ENCODE data around the gene SFTA2.

The SFTA2 gene

DNA sequence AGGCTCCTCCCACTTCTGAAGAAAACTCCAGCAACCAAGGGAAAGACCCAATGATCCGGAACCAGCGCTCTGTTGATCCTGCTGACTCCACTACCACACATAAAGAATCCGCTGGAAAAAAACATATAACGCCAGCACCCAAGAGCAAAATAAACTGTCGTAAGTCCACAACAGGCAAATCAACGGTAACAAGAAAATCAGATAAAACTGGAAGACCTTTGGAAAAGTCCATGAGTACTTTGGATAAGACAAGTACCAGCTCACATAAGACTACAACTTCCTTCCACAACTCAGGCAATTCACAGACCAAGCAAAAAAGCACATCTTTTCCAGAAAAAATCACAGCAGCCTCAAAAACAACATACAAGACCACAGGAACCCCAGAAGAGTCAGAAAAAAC, 16.8 kb upstream of the SFTA2 start:
- no peak overlapping the region for H3K4me2 ChIP-seq
- H3K4me1 ChIP-seq, result 0 out of 20 replicates have a peak, but pooled peaks cover 0 to 4% (median 0%) of the 10 kb centered on the region in 10 experiments
- no peaks in the 10 kb centered on the region for H3K36me3 ChIP-seq
- no peaks in the 10 kb centered on the region for H4K20me1 ChIP-seq
- peaks cover 0 to 29% (median 19%) of the 10 kb centered on the region in 11 experiments; a peak in 15 of 22 replicates for H3K9me3 ChIP-seq (replicated peaks in 1 of 11)
- H3K9ac ChIP-seq, result no peak overlapping the region
- H3K27me3 ChIP-seq, result peaks cover 0 to 11% (median 0%) of the 10 kb centered on the region in 11 experiments; a peak in 4 of 22 replicates
- no peak for TF ChIP-seq Cebpa-rat (IDR thresholded peaks at IDR 0.05)
- no peak overlapping the region for H3K27ac ChIP-seq
- H3K4me3 ChIP-seq, result no peak overlapping the region

DNA sequence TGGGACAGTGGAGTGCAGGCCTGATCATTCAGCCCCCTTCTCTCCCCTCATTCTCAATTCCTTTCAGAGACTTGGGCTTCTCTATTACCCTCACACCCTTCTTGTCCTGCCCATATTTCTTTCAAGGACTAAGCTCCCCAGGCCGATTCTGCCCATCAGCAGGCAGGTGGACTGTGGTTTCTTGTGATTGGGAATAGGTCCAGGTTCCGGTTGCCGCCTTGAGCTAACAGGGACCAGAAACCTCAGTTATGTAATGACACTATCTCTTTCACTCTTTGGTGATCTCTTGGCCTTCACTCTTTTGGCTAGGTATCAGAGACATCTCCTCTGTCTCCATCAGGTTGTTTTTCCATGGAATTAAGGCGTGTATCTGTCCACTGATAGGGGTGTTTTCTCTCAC, 15.3 kb upstream of the SFTA2 start:
- Histone ChIP-seq H3K9me3 (replicated peaks in 1 of 11) (peaks cover 0 to 29% (median 19%) of the 10 kb centered on the region in 11 experiments; a peak in 15 of 22 replicates), H4K20me1 (no peaks in the 10 kb centered on the region), H3K9ac (no peak overlapping the region), H3K36me3 (no peaks in the 10 kb centered on the region), H3K27me3 (0 out of 22 replicates have a peak, but pooled peaks cover 0 to 8% (median 0%) of the 10 kb centered on the region in 11 experiments), H3K4me1 (no peaks in the 10 kb centered on the region), H3K27ac (no peak overlapping the region), H3K4me2 (no peak overlapping the region), H3K4me3 (no peak overlapping the region)
- TF ChIP-seq Cebpa-rat (IDR thresholded peaks at IDR 0.05), result no peak

- Histone ChIP-seq H3K27me3 (no peaks in the 10 kb centered on the region), H4K20me1 (no peaks in the 10 kb centered on the region; a peak in 1 of 22 replicates), H3K4me2 (no peak overlapping the region), H3K27ac (no peak overlapping the region), H3K9me3 (replicated peaks in 1 of 11) (peaks cover 0 to 17% (median 7%) of the 10 kb centered on the region in 11 experiments; a peak in 12 of 22 replicates), H3K4me1 (no peaks in the 10 kb centered on the region), H3K4me3 (no peak overlapping the region), H3K9ac (no peak overlapping the region), H3K36me3 (no peaks in the 10 kb centered on the region)
- no peak for TF ChIP-seq Cebpa-rat (IDR thresholded peaks at IDR 0.05)
These were observed 13.3 kb upstream of the SFTA2 start for GRCh38 chr6:30945281-30945680.

DNA sequence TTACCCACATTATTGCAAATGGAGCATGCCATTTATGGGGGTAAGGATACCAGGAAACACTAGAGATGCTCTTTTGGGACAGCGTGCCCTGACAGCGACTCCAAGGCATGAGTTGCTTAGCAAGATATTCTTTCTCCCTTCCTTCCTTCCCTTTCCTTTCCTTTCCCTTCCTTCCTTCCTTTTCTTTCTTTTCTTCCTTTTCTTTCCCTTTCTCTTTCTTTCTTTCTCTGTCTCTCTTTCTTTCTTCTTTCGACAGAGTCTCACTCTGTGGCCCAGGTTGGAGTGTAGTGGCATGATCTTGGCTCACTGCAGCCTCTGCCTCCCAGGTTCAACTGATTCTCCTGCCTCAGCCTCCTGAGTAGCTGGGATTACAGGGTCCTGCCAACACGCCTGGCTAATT, 12.1 kb upstream of the SFTA2 start:
- Histone ChIP-seq H3K36me3 (no peaks in the 10 kb centered on the region), H3K4me3 (no peak overlapping the region), H4K20me1 (no peaks in the 10 kb centered on the region; a peak in 1 of 22 replicates), H3K27me3 (no peaks in the 10 kb centered on the region), H3K4me1 (peaks cover 0 to 6% (median 0%) of the 10 kb centered on the region in 10 experiments; a peak in 2 of 20 replicates), H3K27ac (no peak overlapping the region), H3K4me2 (no peak overlapping the region), H3K9me3 (replicated peaks in 1 of 11) (peaks cover 0 to 5% (median 0%) of the 10 kb centered on the region in 11 experiments; a peak in 2 of 22 replicates), H3K9ac (no peak overlapping the region)
- no peak for TF ChIP-seq Cebpa-rat (IDR thresholded peaks at IDR 0.05)

- no peak overlapping the region for H3K27ac ChIP-seq
- H3K4me3 ChIP-seq, result no peak overlapping the region
- H3K4me1 ChIP-seq, result peaks cover 0 to 8% (median 0%) of the 10 kb centered on the region in 10 experiments; a peak in 2 of 20 replicates
- H3K4me2 ChIP-seq, result no peak overlapping the region
- H3K27me3 ChIP-seq, result no peaks in the 10 kb centered on the region
- TF ChIP-seq Cebpa-rat (IDR thresholded peaks at IDR 0.05), result no peak
- H3K9ac ChIP-seq, result no peak overlapping the region
- no peaks in the 10 kb centered on the region; a peak in 1 of 22 replicates for H4K20me1 ChIP-seq
- no peaks in the 10 kb centered on the region for H3K36me3 ChIP-seq
- H3K9me3 ChIP-seq (replicated peaks in 1 of 11), result no peaks in the 10 kb centered on the region
These were observed 10.5 kb upstream of the SFTA2 start for GRCh38 chr6:30942338-30943060.

GRCh38 chr6:30940361-30940986, 8.5 kb upstream of the SFTA2 start, which contains the start of gene MUCL3:
TSS of gene MUCL3 (plus strand) at chr6:30940973. CDS start at chr6:30941000, 27 bp downstream.
- peak within 1 kb of the TSS in 1 of 11 experiments; percentile 42; a peak in 1 of 22 replicates for H3K4me2 ChIP-seq
- H4K20me1 ChIP-seq, result no peaks in the 10 kb centered on the region; a peak in 1 of 22 replicates
- H3K4me3 ChIP-seq, result no peak within 1 kb of the TSS
- no peak within 1 kb of the TSS for H3K27ac ChIP-seq
- no peaks in the 10 kb centered on the region for H3K9me3 ChIP-seq (replicated peaks in 1 of 11)
- no peaks in the 10 kb centered on the region for H3K36me3 ChIP-seq
- TF ChIP-seq Cebpa-rat (IDR thresholded peaks at IDR 0.05), result no peak
- H3K4me1 ChIP-seq, result peaks cover 0 to 8% (median 0%) of the 10 kb centered on the region in 10 experiments; a peak in 2 of 20 replicates
- no peak within 1 kb of the TSS for H3K9ac ChIP-seq
- no peaks in the 10 kb centered on the region for H3K27me3 ChIP-seq

DNA sequence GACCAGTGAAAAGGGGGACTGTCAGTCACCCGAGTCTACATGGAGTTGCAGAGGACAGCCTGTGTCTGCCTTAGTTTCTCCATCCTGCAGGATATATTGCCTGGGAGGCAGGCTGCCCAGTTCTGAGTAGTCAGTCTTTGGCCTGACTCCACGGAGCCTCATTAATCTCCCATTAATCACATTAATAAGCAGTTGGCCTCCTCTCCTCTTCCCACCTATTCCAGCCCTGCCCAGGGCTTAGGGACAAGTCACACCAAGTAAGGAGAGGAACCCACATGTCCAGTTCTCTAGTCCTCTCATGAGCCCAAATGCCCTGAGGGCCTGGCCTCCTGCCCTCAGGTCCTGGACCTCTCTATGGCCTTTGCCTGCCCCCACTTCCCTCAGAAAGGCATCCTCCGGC, 7.5 kb upstream of the SFTA2 start:
- Histone ChIP-seq H3K9me3 (replicated peaks in 1 of 11) (no peaks in the 10 kb centered on the region), H3K9ac (no peak overlapping the region), H3K27ac (no peak overlapping the region), H3K36me3 (no peaks in the 10 kb centered on the region), H3K4me2 (peak overlapping the region in 1 of 11 experiments; percentile 42; a peak in 2 of 22 replicates), H3K4me1 (peaks cover 0 to 8% (median 0%) of the 10 kb centered on the region in 10 experiments; a peak in 2 of 20 replicates), H3K27me3 (no peaks in the 10 kb centered on the region), H3K4me3 (no peak overlapping the region), H4K20me1 (no peaks in the 10 kb centered on the region; a peak in 1 of 22 replicates)
- TF ChIP-seq Cebpa-rat (IDR thresholded peaks at IDR 0.05), result no peak

- no peaks in the 10 kb centered on the region for H3K9me3 ChIP-seq (replicated peaks in 1 of 11)
- H3K27ac ChIP-seq, result no peak overlapping the region
- H4K20me1 ChIP-seq, result no peaks in the 10 kb centered on the region; a peak in 1 of 22 replicates
- H3K4me3 ChIP-seq, result no peak overlapping the region
- no peak for TF ChIP-seq Cebpa-rat (IDR thresholded peaks at IDR 0.05)
- no peaks in the 10 kb centered on the region for H3K27me3 ChIP-seq
- H3K4me1 ChIP-seq, result peaks cover 0 to 8% (median 0%) of the 10 kb centered on the region in 10 experiments; a peak in 2 of 20 replicates
- no peak overlapping the region for H3K4me2 ChIP-seq
- H3K36me3 ChIP-seq, result no peaks in the 10 kb centered on the region
- no peak overlapping the region for H3K9ac ChIP-seq
These were observed 6.8 kb upstream of the SFTA2 start for GRCh38 chr6:30938730-30939129.

GRCh38 chr6:30937265-30937664, 5.3 kb upstream of the SFTA2 start:
- Histone ChIP-seq H3K9ac (no peak overlapping the region), H4K20me1 (no peaks in the 10 kb centered on the region; a peak in 1 of 22 replicates), H3K4me2 (no peak overlapping the region), H3K27me3 (no peaks in the 10 kb centered on the region), H3K4me3 (no peak overlapping the region), H3K4me1 (peaks cover 0 to 8% (median 0%) of the 10 kb centered on the region in 10 experiments; a peak in 2 of 20 replicates), H3K27ac (no peak overlapping the region), H3K9me3 (replicated peaks in 1 of 11) (no peaks in the 10 kb centered on the region), H3K36me3 (no peaks in the 10 kb centered on the region)
- TF ChIP-seq Cebpa-rat (IDR thresholded peaks at IDR 0.05), result no peak
